Mucosa of descending colon (tissue), 3 donors: ENCODE data around the gene TMEM201. TPM values are rescaled to one million over a fixed set of nuclear protein-coding genes. Genes with fewer than 3 reads are reported as not detected.

Experiments used
- ATAC-seq: fragments of 200-7000 bp; cut with Tn5 transposase; one replicate; pipeline ENCODE4 v1.9.1; 2020; ENCODE audit warnings: mild to moderate bottlenecking, moderate library complexity
- DNase-seq, 3 donors: peaks; one replicate each; pipeline ENCODE4 v3.0.0-alpha.2; 2020
- H3K36me3 ChIP-seq: fragments of 200-600 bp; one replicate; pipeline ENCODE4 v1.8.0; 2021; ENCODE audit warnings: low read depth, mild to moderate bottlenecking
- H3K4me1 ChIP-seq: fragments of 200-600 bp; one replicate; pipeline ENCODE4 v1.8.0; 2021; ENCODE audit warnings: low read depth, mild to moderate bottlenecking
- H3K4me3 ChIP-seq: fragments of 200-600 bp; one replicate; pipeline ENCODE4 v1.8.0; 2021; ENCODE audit warnings: mild to moderate bottlenecking
- H3K9me3 ChIP-seq: fragments of 200-600 bp; one replicate; pipeline ENCODE4 v1.8.0; 2021; ENCODE audit warnings: mild to moderate bottlenecking
- CTCF ChIP-seq: fragments of 200-600 bp; IDR thresholded peaks from one replicate; pipeline ENCODE4 v1.8.0; 2022; ENCODE audit warnings: antibody characterized with exemption, mild to moderate bottlenecking
- intact Hi-C, 2 donors: fragments of 100-400 bp; cut with DNase I in 1 of 2; cut with micrococcal nuclease in 1 of 2; formaldehyde crosslinking; loops; one replicate each; pipeline versions ENCODE4 v1.11.0 to v1.11.1; 2022; cut with DNase I, micrococcal nuclease
- long read RNA-seq, 2 donors: library from polyadenylated mRNA; unstranded; transcript quantifications; one replicate each; pipeline ENCODE4 v2.0.0, GENCODE V29; 2019 to 2021
- total RNA-seq, 3 donors: library from RNA; stranded (reverse); fragmentation: NEBNext Ultra II Directional in 2 of 3; extraction: Animal tissue kit (Norgen Biotek cat#: 25700) in 2 of 3; gene quantifications; one replicate each; pipeline versions ENCODE4 v1.2.1 to v1.2.4, GENCODE V29; 2021 to 2023
- donor health status: DM: no; HTN: no; CAD: no; lungs with moderate emphysema.
- donor health status: DM: no; HTN: no; CAD: no.
- donor health status: DM: no; HTN: yes; CAD: no.

The TMEM201 gene
- total RNA-seq, result 10 to 100 TPM in 1 of 3 donors, 1 to 10 TPM in 2; 8.1 to 12.1 (median 8.4) TPM
- long read RNA-seq, donor 1, transcript TMEM201-201 (6 exons, 3,851 nt), result major isoform, 5 of 22 reads
- long read RNA-seq, donor 1, partial matches to known transcripts, result 8 of 22 reads
- long read RNA-seq, donor 1, other reads (novel, unspliced or antisense), result 6 of 22 reads
- long read RNA-seq, donor 2, partial matches to known transcripts, result 0 of 3 reads
- long read RNA-seq, donor 2, other reads (novel, unspliced or antisense), result 3 of 3 reads

- intact Hi-C loops, result no loop called here
- peak; percentile 95 for TF ChIP-seq CTCF
- Histone ChIP-seq H3K36me3 (no peaks in the 10 kb centered on the region), H3K4me1 (peaks cover 16% of the 10 kb centered on the region), H3K4me3 (peak within 1 kb of the TSS; percentile 32), H3K9me3 (no peaks in the 10 kb centered on the region)
- DNase-seq (peak; percentile 95 to 97 (median 97)), ATAC-seq (peak; percentile 98)
Measured at GRCh38 chr1:9588551-9589143, at the start of gene TMEM201. TMEM201 (plus strand) TSS chr1:9588911; CDS start chr1:9588931, 20 bp downstream.

GRCh38 chr1:9539165-9539828, 49.4 kb upstream of the TMEM201 start, which contains the start of gene SLC25A33:
SLC25A33 (plus strand) TSS chr1:9539465; CDS start chr1:9539692, 227 bp downstream.
- peak within 1 kb of the TSS; percentile 63 for H3K4me3 ChIP-seq
- ATAC-seq (peak; percentile 95), DNase-seq (peak; percentile 97 to 99 (median 99))
- H3K36me3 ChIP-seq, result no peaks in the 10 kb centered on the region
- TF ChIP-seq CTCF, result no peak
- H3K4me1 ChIP-seq, result peaks cover 19% of the 10 kb centered on the region
- H3K9me3 ChIP-seq, result no peaks in the 10 kb centered on the region
- intact Hi-C loops, result no loop called here

- peak overlapping the region; percentile 63 for H3K4me3 ChIP-seq
- TF ChIP-seq CTCF, result no peak
- ATAC-seq (peak; percentile 56), DNase-seq (peak; percentile 61 to 75 (median 73))
- intact Hi-C loops, result no loop called here
- no peaks in the 10 kb centered on the region for H3K36me3 ChIP-seq
- H3K4me1 ChIP-seq, result peaks cover 19% of the 10 kb centered on the region
- no peaks in the 10 kb centered on the region for H3K9me3 ChIP-seq
Measured at GRCh38 chr1:9539829-9540550, 48.7 kb upstream of the TMEM201 start.

GRCh38 chr1:9542430-9542829, 46.3 kb upstream of the TMEM201 start:
- H3K4me3 ChIP-seq, result no peak overlapping the region

More at GRCh38 chr1:9542430-9542829, 46.3 kb upstream of the TMEM201 start:
- Histone ChIP-seq H3K4me1 (peaks cover 19% of the 10 kb centered on the region), H3K9me3 (no peaks in the 10 kb centered on the region), H3K36me3 (no peaks in the 10 kb centered on the region)
- ATAC-seq (no peak), DNase-seq (peak in 1 of 3 donors; percentile 69)
- no peak for TF ChIP-seq CTCF
- intact Hi-C loops, result no loop called here
